Upper lobe of left lung (tissue), 4 donors: ENCODE results near the gene PTPRN2.
"Not testable (repeated sequence)": the region's sequence is repeated elsewhere in the genome, so short reads cannot be mapped to it uniquely, and the experiment has no call there.

Experiments used
- EP300 ChIP-seq, 4 donors: sonication (generic); formaldehyde crosslinking; IDR thresholded peaks; one replicate each; pipeline ENCODE4 v1.5.1; 2017; ENCODE audit warnings: antibody characterized with exemption in 4 of 4, control low read depth in 2 of 4
- POLR2A ChIP-seq, 4 donors: fragments of 450-650 bp; IDR thresholded peaks; one replicate each; pipeline ENCODE4 v1.5.1; 2016 to 2017; ENCODE audit warnings: antibody characterized with exemption in 4 of 4, mild to moderate bottlenecking in 2 of 4
- POLR2AphosphoS5 ChIP-seq, 2 donors: sonication (generic); formaldehyde crosslinking; IDR thresholded peaks; one replicate each; pipeline ENCODE4 v1.5.1; 2017; ENCODE audit warnings: antibody characterized with exemption in 2 of 2
- TF ChIP-seq, protein P1 (sequence below), 6 experiments: fragments of 450-650 bp in 4 of 6; fragments of 200-600 bp in 2 of 6; sonication (generic) in 2 of 6; IDR thresholded peaks; one replicate each; pipeline ENCODE4 v1.5.1; 2016 to 2019; ENCODE audit warnings: antibody characterized with exemption in 6 of 6

DNA sequence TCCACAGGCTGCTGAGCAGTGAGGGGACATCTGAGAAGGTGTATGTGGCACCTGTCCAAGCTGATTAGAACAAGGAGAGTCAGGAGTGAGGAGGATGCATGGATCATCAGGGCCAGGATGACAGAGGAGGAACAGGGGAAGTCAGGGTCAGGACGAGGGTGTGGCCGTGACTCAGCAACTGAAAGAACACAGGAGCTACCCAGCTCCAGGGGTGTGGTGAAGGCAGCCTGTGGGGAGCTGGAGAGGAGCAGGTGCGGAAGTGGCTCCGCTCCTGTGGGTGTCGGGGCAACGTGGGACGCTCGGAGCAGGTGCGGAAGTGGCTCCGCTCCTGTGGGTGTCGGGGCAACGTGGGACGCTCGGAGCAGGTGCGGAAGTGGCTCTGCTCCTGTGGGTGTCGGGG, 79.3 kb downstream of the PTPRN2 start:
- not testable (repeated sequence) for TF ChIP-seq POLR2A, POLR2AphosphoS5, EP300 (IDR thresholded peaks at IDR 0.05)
- TF ChIP-seq, protein P1, sequence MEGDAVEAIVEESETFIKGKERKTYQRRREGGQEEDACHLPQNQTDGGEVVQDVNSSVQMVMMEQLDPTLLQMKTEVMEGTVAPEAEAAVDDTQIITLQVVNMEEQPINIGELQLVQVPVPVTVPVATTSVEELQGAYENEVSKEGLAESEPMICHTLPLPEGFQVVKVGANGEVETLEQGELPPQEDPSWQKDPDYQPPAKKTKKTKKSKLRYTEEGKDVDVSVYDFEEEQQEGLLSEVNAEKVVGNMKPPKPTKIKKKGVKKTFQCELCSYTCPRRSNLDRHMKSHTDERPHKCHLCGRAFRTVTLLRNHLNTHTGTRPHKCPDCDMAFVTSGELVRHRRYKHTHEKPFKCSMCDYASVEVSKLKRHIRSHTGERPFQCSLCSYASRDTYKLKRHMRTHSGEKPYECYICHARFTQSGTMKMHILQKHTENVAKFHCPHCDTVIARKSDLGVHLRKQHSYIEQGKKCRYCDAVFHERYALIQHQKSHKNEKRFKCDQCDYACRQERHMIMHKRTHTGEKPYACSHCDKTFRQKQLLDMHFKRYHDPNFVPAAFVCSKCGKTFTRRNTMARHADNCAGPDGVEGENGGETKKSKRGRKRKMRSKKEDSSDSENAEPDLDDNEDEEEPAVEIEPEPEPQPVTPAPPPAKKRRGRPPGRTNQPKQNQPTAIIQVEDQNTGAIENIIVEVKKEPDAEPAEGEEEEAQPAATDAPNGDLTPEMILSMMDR (IDR thresholded peaks at IDR 0.05): not testable (repeated sequence)
